Measurements from ENCODE around the gene NUP160.

GRCh38 chr11:47766509-47767227, 81.5 kb downstream of the NUP160 start:
- TF ChIP-seq CTCF (IDR thresholded peaks at IDR 0.05; ENCODE audit: control extremely low read depth in 1 of 3, insufficient read depth in 1 of 3, low read depth in 1 of 3, low read length in 3 of 3) (no peak), MAX (IDR thresholded peaks at IDR 0.05) (no peak), POLR2A (IDR thresholded peaks at IDR 0.05; ENCODE audit: control extremely low read depth in 1 of 2, low read depth in 2 of 2, low read length in 2 of 2) (no peak; a peak in 1 of 3 replicates), ATF2 (IDR thresholded peaks at IDR 0.05; ENCODE audit: low read length) (no peak), EZH2 (IDR thresholded peaks at IDR 0.05; ENCODE audit: low read depth, low read length, severe bottlenecking) (no peak), GTF2F1 (IDR thresholded peaks at IDR 0.05; ENCODE audit: borderline replicate concordance, low read depth, low read length) (no peak)
